ENCODE measurements around the gene ENPP3.

- TF ChIP-seq POLR2AphosphoS5 (IDR thresholded peaks at IDR 0.05; ENCODE audit: low read depth, low read length) (no peak), POLR2A (IDR thresholded peaks at IDR 0.05; ENCODE audit: low read depth, low read length) (no peak), PAX5 (IDR thresholded peaks at IDR 0.05; ENCODE audit: insufficient read depth, low read length, severe bottlenecking) (no peak), TAF1 (IDR thresholded peaks at IDR 0.05; ENCODE audit: low read depth, low read length) (no peak)
These were observed 128.7 kb downstream of the ENPP3 start for GRCh38 chr6:131765804-131766135.

Data from GM12891 (cell line).